ENCODE measurements around the gene F5. TPM values are rescaled to one million over a fixed set of nuclear protein-coding genes. Genes with fewer than 3 reads are reported as not detected.

The F5 gene
- total and polyA plus RNA-seq, 10 donors, result 1.7 to 34.5 (median 7.4) TPM

DNA sequence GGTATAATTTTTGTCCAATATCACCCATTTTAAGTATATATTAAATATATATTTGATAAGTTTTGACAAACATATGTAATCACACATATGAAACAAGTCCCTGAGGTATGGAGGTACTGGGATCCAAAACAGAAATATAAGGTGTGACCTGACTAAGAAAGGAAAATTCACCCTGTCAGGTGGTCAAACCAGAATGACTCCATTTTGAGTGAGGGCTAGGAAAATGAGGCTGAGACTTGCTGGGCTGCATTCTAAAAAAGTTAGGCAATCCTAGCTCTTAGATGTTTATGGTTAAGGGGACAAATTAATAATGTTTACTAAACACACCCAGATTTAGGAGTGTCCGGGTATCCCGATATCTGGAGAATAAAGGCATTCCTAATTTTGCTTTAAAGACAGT, 89.0 kb downstream of the F5 start:
- intact Hi-C loops (cut with DNase I; ENCODE audit: low total_unique reads), result no loop called here
- TF ChIP-seq POLR2A (IDR thresholded peaks at IDR 0.05), result no peak
- no peak for TF ChIP-seq POLR2AphosphoS5 (IDR thresholded peaks at IDR 0.05)
- TF ChIP-seq, protein P1, sequence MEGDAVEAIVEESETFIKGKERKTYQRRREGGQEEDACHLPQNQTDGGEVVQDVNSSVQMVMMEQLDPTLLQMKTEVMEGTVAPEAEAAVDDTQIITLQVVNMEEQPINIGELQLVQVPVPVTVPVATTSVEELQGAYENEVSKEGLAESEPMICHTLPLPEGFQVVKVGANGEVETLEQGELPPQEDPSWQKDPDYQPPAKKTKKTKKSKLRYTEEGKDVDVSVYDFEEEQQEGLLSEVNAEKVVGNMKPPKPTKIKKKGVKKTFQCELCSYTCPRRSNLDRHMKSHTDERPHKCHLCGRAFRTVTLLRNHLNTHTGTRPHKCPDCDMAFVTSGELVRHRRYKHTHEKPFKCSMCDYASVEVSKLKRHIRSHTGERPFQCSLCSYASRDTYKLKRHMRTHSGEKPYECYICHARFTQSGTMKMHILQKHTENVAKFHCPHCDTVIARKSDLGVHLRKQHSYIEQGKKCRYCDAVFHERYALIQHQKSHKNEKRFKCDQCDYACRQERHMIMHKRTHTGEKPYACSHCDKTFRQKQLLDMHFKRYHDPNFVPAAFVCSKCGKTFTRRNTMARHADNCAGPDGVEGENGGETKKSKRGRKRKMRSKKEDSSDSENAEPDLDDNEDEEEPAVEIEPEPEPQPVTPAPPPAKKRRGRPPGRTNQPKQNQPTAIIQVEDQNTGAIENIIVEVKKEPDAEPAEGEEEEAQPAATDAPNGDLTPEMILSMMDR (IDR thresholded peaks at IDR 0.05 in 8 of 11, conservative IDR thresholded peaks at IDR 0.05 in 3 of 11), result no peak
- Histone ChIP-seq H3K9me3 (peaks cover 0 to 10% (median 0%) of the 10 kb centered on the region in 8 donors), H3K27me3 (replicated peaks in 1 of 7) (no peaks in the 10 kb centered on the region), H3K36me3 (no peaks in the 10 kb centered on the region), H3K4me3 (no peak overlapping the region), H3K27ac (no peak overlapping the region), H3K4me1 (no peaks in the 10 kb centered on the region)
- no peak for DNase-seq
- WGBS, 5 donors, result 95 to 100% (median 97%) methylated on average over 2 of the region's 2 CpGs

DNA sequence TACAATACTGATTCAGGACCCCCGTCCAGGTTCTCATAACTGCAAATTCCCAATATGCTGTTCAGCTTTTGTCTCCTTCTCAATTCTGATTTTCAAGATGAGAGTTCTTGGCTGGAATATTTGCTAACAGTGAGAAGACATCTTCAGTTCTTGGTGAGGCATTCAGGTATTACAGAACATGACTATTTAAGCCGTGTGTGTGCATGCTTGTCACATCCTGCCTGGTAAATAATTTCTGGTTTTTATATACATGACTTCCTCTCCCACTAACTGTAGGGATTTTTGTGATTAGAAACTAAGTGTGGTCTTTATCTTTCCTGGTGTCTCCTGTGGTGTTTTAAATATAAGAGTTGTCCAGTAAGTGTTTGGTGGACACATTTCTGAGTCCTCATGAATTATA, 90.4 kb downstream of the F5 start:
- TF ChIP-seq POLR2A (IDR thresholded peaks at IDR 0.05), result no peak
- no peak for TF ChIP-seq POLR2AphosphoS5 (IDR thresholded peaks at IDR 0.05)
- TF ChIP-seq, protein P1 (IDR thresholded peaks at IDR 0.05 in 8 of 11, conservative IDR thresholded peaks at IDR 0.05 in 3 of 11), result no peak
- no peak for DNase-seq
- Histone ChIP-seq H3K4me1 (no peaks in the 10 kb centered on the region), H3K9me3 (peaks cover 0 to 7% (median 0%) of the 10 kb centered on the region in 8 donors), H3K36me3 (no peaks in the 10 kb centered on the region), H3K27ac (no peak overlapping the region), H3K27me3 (replicated peaks in 1 of 7) (no peaks in the 10 kb centered on the region), H3K4me3 (no peak overlapping the region)
- whole genome bisulfite sequencing, 5 donors, result 42 to 54% (median 53%) methylated on average over 2 of the region's 2 CpGs
- intact Hi-C loops (cut with DNase I; ENCODE audit: low total_unique reads), result no loop called here

DNA sequence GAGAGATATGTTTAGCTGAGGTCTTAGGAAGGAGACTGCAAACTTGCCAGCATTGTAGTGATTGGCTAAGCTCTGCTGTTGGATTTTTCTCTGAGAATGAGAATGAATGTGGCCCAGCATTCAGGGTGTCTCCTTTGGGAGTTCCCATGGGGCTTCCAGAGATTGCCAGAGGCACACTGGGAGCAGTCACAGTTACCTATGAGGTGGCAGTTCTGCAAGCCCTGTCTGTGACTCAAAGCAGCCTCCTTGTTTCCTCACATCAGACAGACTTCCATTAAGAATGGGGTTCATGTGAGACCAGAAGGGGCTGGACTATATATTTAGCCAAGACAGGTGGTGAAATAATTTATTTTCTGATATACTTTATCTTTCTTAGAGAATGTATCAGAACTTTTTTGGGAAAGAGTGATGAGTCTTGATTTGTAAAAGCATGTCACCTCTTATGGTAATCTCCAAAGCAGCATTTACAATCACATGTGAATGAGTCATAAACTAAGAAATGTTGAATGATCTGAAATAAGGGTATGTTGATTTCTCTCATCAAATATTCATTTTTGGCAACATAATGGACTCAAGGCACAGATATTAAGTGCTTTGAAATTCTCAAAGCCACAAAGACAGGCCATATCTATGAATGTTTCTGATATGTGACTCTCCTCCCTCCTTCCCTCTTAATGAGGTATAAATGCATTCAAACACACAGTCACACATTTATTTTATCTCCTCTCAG, 91.1 kb downstream of the F5 start:
- H3K36me3 ChIP-seq, result no peaks in the 10 kb centered on the region
- intact Hi-C loops (cut with DNase I; ENCODE audit: low total_unique reads), result no loop called here
- no peak overlapping the region for H3K27ac ChIP-seq

DNA sequence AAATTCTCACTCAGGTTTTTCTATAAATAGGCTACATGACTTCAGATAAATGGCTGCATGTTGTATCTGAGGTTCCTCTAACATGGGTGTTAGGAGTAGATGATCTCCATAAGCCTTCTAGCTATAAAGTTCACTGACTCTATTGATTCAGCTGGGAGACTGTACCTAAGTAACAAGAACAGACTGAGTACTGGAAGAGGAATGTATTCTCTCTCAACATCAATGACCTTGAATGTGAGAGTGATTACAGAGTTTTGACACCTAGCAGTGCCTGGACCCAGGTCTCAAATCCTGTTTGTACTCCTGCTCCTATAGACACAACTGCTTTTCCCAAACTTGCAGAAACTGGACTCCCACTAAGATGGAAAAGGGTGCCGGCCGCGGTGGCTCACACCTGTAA, 91.9 kb downstream of the F5 start:
- intact Hi-C loops (cut with DNase I; ENCODE audit: low total_unique reads), result no loop called here
- H3K36me3 ChIP-seq, result no peaks in the 10 kb centered on the region
- no peaks in the 10 kb centered on the region for H3K27me3 ChIP-seq (replicated peaks in 1 of 7)
- H3K4me1 ChIP-seq, result no peaks in the 10 kb centered on the region
- TF ChIP-seq, protein P1 (IDR thresholded peaks at IDR 0.05 in 8 of 11, conservative IDR thresholded peaks at IDR 0.05 in 3 of 11), result no peak
- no peak for TF ChIP-seq POLR2A (IDR thresholded peaks at IDR 0.05)
- TF ChIP-seq POLR2AphosphoS5 (IDR thresholded peaks at IDR 0.05), result no peak
- H3K27ac ChIP-seq, result no peak overlapping the region
- H3K4me3 ChIP-seq, result no peak overlapping the region
- DNase-seq, result no peak
- WGBS, 5 donors, result 90 to 98% (median 95%) methylated on average over 3 of the region's 3 CpGs
- peaks cover 0 to 7% (median 0%) of the 10 kb centered on the region in 8 donors for H3K9me3 ChIP-seq

More for the DNA sequence above, 91.1 kb downstream of the F5 start:
- no peaks in the 10 kb centered on the region for H3K4me1 ChIP-seq
- H3K27me3 ChIP-seq (replicated peaks in 1 of 7), result no peaks in the 10 kb centered on the region
- H3K9me3 ChIP-seq, result peaks cover 0 to 7% (median 0%) of the 10 kb centered on the region in 8 donors
- no peak overlapping the region for H3K4me3 ChIP-seq
- DNase-seq, result no peak
- TF ChIP-seq POLR2AphosphoS5 (IDR thresholded peaks at IDR 0.05) (no peak), POLR2A (IDR thresholded peaks at IDR 0.05) (no peak)
- TF ChIP-seq, protein P1 (IDR thresholded peaks at IDR 0.05 in 8 of 11, conservative IDR thresholded peaks at IDR 0.05 in 3 of 11), result no peak

Measured in spleen (tissue), 11 donors.